Measurements from ENCODE around the gene ZNF330. TPM values are rescaled to one million over a fixed set of nuclear protein-coding genes. Genes with fewer than 3 reads are reported as not detected.

ZNF330 gene
- total and polyA plus RNA-seq, 2 of the 8 experiments (the other 6 are each of a cell fraction or from before 2014, with no cell fraction given): 17.7 to 44.3 TPM

DNA sequence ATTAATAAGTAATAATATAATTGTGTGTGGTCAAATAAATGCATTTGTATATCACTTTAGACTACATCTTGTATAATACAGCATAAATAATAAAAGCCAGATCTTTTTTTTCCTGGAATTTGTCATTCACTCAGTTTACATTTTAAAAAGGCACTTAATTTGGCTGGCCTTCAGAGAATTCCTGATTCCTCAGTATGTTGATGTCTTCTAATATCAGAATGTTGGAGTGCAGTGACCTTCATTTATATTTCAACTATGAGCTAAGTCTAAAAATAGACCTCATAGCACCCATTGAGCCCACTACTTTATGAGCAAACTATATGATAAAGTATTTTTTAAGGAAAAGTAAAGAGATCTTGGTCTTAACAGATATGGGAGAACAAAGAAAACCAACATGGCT lies 27.8 kb downstream of the ZNF330 start:
- Histone ChIP-seq H3K79me1 (ENCODE audit: low read depth, low read length) (no peaks in the 10 kb centered on the region), H4K5ac (ENCODE audit: insufficient read length, low read depth, low read length) (no peak overlapping the region)
- FAIRE-seq: no peak
- TF ChIP-seq CREB1 (IDR thresholded peaks at IDR 0.05) (no peak), RBBP5 (IDR thresholded peaks at IDR 0.05; ENCODE audit: borderline replicate concordance, low read depth, low read length) (no peak), KDM5A (IDR thresholded peaks at IDR 0.05; ENCODE audit: low read length) (no peak), POU5F1 (IDR thresholded peaks at IDR 0.05; ENCODE audit: low read depth, low read length) (no peak), EP300 (IDR thresholded peaks at IDR 0.05; ENCODE audit: borderline replicate concordance in 1 of 2, low read depth in 2 of 2, low read length in 2 of 2) (no peak), NRF1 (IDR thresholded peaks at IDR 0.05; ENCODE audit: low read depth, low read length) (no peak), CBX5 (IDR thresholded peaks at IDR 0.05; ENCODE audit: low read depth, low read length) (no peak), TBP (IDR thresholded peaks at IDR 0.05; ENCODE audit: low read depth, low read length) (no peak), POLR2AphosphoS5 (IDR thresholded peaks at IDR 0.05; ENCODE audit: low read depth, low read length) (no peak), BCL11A (IDR thresholded peaks at IDR 0.05; ENCODE audit: low read depth in 2 of 2, low read length in 2 of 2) (no peak), RFX5 (IDR thresholded peaks at IDR 0.05; ENCODE audit: borderline replicate concordance, low read depth, low read length) (no peak), CHD2 (IDR thresholded peaks at IDR 0.05; ENCODE audit: low read length) (no peak), CTBP2 (IDR thresholded peaks at IDR 0.05; ENCODE audit: borderline replicate concordance, insufficient read depth, insufficient read length, low read length) (no peak)
- TF ChIP-seq, protein P1, sequence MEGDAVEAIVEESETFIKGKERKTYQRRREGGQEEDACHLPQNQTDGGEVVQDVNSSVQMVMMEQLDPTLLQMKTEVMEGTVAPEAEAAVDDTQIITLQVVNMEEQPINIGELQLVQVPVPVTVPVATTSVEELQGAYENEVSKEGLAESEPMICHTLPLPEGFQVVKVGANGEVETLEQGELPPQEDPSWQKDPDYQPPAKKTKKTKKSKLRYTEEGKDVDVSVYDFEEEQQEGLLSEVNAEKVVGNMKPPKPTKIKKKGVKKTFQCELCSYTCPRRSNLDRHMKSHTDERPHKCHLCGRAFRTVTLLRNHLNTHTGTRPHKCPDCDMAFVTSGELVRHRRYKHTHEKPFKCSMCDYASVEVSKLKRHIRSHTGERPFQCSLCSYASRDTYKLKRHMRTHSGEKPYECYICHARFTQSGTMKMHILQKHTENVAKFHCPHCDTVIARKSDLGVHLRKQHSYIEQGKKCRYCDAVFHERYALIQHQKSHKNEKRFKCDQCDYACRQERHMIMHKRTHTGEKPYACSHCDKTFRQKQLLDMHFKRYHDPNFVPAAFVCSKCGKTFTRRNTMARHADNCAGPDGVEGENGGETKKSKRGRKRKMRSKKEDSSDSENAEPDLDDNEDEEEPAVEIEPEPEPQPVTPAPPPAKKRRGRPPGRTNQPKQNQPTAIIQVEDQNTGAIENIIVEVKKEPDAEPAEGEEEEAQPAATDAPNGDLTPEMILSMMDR (IDR thresholded peaks at IDR 0.05; ENCODE audit: control extremely low read depth in 1 of 3, insufficient read depth in 1 of 3, low read depth in 1 of 3, low read length in 3 of 3): no peak

More for the DNA sequence above, 27.8 kb downstream of the ZNF330 start:
- H3K14ac ChIP-seq (ENCODE audit: insufficient read length): no peak overlapping the region
- H3K4ac ChIP-seq (replicated peaks; ENCODE audit: insufficient read length, low read depth, low read length): no peak overlapping the region
- no peak overlapping the region for H3K4me3 ChIP-seq (ENCODE audit: extremely low read depth in 1 of 4, insufficient read depth in 2 of 4, low read depth in 3 of 4, low read length in 4 of 4)
- H3K27me3 ChIP-seq (replicated peaks in 1 of 4; ENCODE audit: control insufficient read depth in 3 of 4, extremely low read depth in 1 of 4, insufficient read depth in 3 of 4, low read length in 3 of 4): no peaks in the 10 kb centered on the region
- H3K4me2 ChIP-seq (ENCODE audit: insufficient read depth in 1 of 2, low read depth in 2 of 2, low read length in 2 of 2): no peak overlapping the region
- DNase-seq (ENCODE audit: low read depth in 1 of 2, low spot score in 2 of 2): no peak
- no peaks in the 10 kb centered on the region for H3K23me2 ChIP-seq (ENCODE audit: low read depth, low read length)
- no peak overlapping the region for H2BK20ac ChIP-seq (ENCODE audit: low read length)
- no peak overlapping the region for H4K91ac ChIP-seq (replicated peaks; ENCODE audit: insufficient read length, low read length)
- no peaks in the 10 kb centered on the region for H3K79me2 ChIP-seq (ENCODE audit: control insufficient read depth in 1 of 2, insufficient read depth in 2 of 2, low read length in 2 of 2)
- H2BK5ac ChIP-seq (ENCODE audit: low read depth, low read length): no peak overlapping the region
- H4K8ac ChIP-seq (ENCODE audit: extremely low read depth, insufficient read depth, low read length): no peak overlapping the region
- CTCF ChIA-PET (ENCODE audit: partially characterized antibody): interaction anchor here (1.5 kb wide), 1 partner anchor 454 kb away, joined by 3 read pairs; no protein-coding TSS in a partner anchor
- no peak overlapping the region for H2BK15ac ChIP-seq (ENCODE audit: low read length)
- no peak overlapping the region for H2BK12ac ChIP-seq (ENCODE audit: low read depth, low read length)
- H2BK120ac ChIP-seq (replicated peaks; ENCODE audit: low read depth, low read length): no peak overlapping the region
- no peak overlapping the region for H3K27ac ChIP-seq (ENCODE audit: low read depth, low read length)
- no peak overlapping the region for H3K18ac ChIP-seq (ENCODE audit: extremely low read depth, low read length)
- H4K20me1 ChIP-seq (replicated peaks in 1 of 2; ENCODE audit: control insufficient read depth in 1 of 2, insufficient read depth in 2 of 2, low read length in 2 of 2): no peaks in the 10 kb centered on the region
- H2AK5ac ChIP-seq (ENCODE audit: low read depth, low read length): no peak overlapping the region
- no peaks in the 10 kb centered on the region for H3K4me1 ChIP-seq (replicated peaks in 1 of 4; ENCODE audit: control insufficient read depth in 3 of 4, insufficient read depth in 4 of 4, low read length in 3 of 4)
- no peaks in the 10 kb centered on the region for H3K9me3 ChIP-seq (ENCODE audit: insufficient read depth in 2 of 2, low read depth in 1 of 2, low read length in 1 of 2)
- no peak overlapping the region for H3K23ac ChIP-seq (ENCODE audit: insufficient read length)
- H2AFZ ChIP-seq (ENCODE audit: low read length): no peak overlapping the region
- H3K36me3 ChIP-seq (ENCODE audit: control insufficient read depth in 2 of 4, insufficient read depth in 4 of 4, low read length in 3 of 4): no peaks in the 10 kb centered on the region
- POLR2A ChIA-PET (ENCODE audit: partially characterized antibody): no interaction called here
- no peak overlapping the region for H3K9ac ChIP-seq (replicated peaks in 1 of 4; ENCODE audit: extremely low read depth in 1 of 4, low read depth in 3 of 4, low read length in 3 of 4)
- no peak overlapping the region for H3K56ac ChIP-seq (replicated peaks; ENCODE audit: insufficient read length, low read depth, low read length)

All from H1 (cell line).